GF-D8 (cell line): ENCODE measurements around the gene ZNF507.
"Not testable (repeated sequence)": the region's sequence is repeated elsewhere in the genome, so short reads cannot be mapped to it uniquely, and the experiment has no call there.

ENCODE experiments used
- DNase-seq: peaks from one replicate; lab custom pipeline; 2025; lab: John Stamatoyannopoulos, UW

Gene ZNF507

DNA sequence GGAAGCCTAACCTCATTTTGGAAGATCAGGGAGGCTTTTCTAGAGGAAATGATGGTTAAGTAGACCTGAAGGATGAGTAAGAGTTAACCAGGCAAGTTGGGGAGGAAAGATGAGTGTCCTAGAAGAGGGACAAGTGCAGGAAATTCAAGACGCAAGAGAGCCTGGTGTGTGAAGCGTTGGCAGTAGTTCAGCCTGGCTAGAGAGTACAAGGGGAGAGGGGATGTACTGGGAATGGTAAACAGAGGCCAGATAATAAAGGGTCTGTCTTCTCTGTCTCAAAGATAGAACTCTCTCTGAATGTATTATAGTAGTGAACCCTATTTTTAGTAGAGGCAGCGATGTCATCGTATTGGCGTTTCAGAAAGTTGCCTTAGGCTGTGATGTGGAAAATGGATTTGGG is 69.8 kb downstream of the ZNF507 start:
- no peak for DNase-seq

GRCh38 chr19:32415669-32416068 is 70.3 kb downstream of the ZNF507 start:
- no peak for DNase-seq

DNA sequence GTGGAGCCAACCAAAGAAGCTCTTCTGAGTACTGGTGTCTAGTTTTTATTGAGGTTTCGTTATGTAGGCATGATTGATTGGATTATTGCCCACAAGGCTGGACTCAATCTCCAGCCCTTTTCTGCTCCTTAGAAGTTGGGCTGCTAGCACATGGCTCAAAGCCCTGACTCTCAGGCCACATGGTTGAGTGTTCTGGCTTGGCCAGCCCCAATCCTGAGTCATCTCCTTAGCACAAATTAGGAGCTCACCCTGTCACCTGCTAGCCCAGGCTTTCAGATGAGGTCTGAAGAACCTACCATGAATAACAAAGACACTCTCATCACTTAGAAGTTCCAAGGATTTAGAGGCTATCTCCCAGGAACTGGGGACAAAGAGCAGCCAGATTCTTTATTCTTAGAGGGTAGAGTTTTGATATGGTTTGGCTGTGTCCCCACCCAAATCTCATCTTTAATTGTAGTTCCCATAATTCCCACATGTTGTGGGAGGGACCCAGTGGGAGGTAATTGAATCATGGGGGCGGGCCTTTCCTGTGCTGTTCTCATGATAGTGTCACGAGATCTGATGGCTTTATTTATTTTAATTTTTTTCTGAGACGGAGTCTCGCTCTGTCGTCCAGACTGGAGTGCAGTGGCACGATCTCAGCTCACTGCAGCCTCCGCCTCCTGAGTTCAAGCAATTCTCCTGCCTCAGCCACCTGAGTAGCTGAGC is 71.5 kb downstream of the ZNF507 start:
- no peak for DNase-seq

GRCh38 chr19:32418155-32418554 is 72.7 kb downstream of the ZNF507 start:
- DNase-seq: no peak

- DNase-seq: peak; percentile 99
Observed at GRCh38 chr19:32421589-32422361, 76.4 kb downstream of the ZNF507 start.

DNA sequence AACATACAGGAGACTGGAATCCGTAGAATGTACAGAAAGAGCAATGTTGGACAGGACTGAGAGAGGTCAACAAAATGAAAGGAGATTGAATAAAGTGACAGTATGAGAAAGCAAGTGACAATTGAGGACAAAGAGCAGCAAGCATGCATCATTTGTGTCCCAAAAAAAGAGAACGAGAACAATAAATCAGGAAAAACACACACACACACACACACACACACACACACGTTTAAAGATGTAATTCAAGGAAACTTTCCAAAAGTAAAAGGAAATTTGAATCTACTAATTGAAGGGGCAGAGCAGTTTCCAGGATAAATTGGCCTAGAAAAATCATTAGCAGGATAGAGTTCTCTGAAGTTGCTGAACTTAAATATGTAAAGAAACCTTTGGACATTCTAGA is 77.0 kb downstream of the ZNF507 start:
- no peak for DNase-seq

- not testable (repeated sequence) for DNase-seq
Observed at GRCh38 chr19:32423944-32424343, 78.5 kb downstream of the ZNF507 start.

- no peak for DNase-seq
Observed at GRCh38 chr19:32427536-32427935, 82.1 kb downstream of the ZNF507 start.

DNA sequence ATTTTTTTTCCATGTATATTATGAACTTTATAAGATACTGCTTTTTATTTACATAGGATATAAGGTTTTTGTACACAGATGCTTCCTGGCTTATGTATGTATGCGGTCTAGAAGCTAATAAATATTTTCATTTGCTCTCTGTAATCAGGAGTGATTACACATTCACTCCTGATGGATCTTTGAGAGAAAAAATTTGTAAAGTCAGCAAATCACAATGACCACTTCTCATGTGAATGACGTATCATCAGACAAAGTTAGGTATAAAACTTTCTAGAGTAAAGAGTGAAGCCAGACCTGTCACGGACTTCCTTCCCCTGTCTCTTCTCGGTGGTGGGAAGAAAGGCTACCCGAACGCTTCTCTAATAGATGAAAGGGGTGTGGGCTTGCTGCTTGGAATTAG is 91.3 kb downstream of the ZNF507 start:
- DNase-seq: no peak

DNA sequence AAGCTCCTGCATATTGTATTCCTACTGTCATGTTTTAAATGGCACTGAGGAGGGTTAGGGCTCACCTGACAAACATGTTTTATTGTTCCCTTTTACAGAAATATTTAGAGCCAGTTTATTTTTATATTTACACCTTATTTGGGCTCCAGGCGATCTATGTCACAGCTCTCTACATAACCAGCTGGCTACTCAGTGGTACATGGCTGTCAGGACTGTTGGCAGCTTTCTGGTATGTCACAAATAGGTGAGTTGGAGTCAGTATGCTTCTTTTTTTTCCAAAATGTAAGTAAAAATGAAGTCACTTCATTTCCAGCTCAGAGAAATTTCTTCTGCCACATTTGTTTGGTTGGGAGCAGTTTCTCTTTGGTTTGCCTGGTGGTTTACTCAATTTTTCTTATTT is 91.7 kb downstream of the ZNF507 start:
- no peak for DNase-seq
